ENCODE data around the gene VAPA. TPM values are rescaled to one million over a fixed set of nuclear protein-coding genes. Genes with fewer than 3 reads are reported as not detected.
A peak's percentile ranks its signal among the peaks of the same experiment; 100 is the strongest.

VAPA gene, protein sequence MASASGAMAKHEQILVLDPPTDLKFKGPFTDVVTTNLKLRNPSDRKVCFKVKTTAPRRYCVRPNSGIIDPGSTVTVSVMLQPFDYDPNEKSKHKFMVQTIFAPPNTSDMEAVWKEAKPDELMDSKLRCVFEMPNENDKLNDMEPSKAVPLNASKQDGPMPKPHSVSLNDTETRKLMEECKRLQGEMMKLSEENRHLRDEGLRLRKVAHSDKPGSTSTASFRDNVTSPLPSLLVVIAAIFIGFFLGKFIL
- 100 to 1,000 TPM; 182 to 244 (median 212) TPM for total RNA-seq

- 1% methylated on average over 19 of the region's 87 CpGs for WGBS
- Histone ChIP-seq H3K36me3 (no peaks in the 10 kb centered on the region), H3K27ac (peak within 1 kb of the TSS; percentile 100), H3K9me3 (no peaks in the 10 kb centered on the region), H3K4me3 (peak within 1 kb of the TSS; percentile 61), H3K27me3 (no peaks in the 10 kb centered on the region), H3K4me1 (peaks cover 41% of the 10 kb centered on the region)
- DNase-seq (ENCODE audit: low spot score in 2 of 2): peak; percentile 96
- no peak for TF ChIP-seq EP300 (IDR thresholded peaks at IDR 0.05)
- peak; percentile 84 to 97 for TF ChIP-seq POLR2A (IDR thresholded peaks at IDR 0.05)
- TF ChIP-seq, protein P1, sequence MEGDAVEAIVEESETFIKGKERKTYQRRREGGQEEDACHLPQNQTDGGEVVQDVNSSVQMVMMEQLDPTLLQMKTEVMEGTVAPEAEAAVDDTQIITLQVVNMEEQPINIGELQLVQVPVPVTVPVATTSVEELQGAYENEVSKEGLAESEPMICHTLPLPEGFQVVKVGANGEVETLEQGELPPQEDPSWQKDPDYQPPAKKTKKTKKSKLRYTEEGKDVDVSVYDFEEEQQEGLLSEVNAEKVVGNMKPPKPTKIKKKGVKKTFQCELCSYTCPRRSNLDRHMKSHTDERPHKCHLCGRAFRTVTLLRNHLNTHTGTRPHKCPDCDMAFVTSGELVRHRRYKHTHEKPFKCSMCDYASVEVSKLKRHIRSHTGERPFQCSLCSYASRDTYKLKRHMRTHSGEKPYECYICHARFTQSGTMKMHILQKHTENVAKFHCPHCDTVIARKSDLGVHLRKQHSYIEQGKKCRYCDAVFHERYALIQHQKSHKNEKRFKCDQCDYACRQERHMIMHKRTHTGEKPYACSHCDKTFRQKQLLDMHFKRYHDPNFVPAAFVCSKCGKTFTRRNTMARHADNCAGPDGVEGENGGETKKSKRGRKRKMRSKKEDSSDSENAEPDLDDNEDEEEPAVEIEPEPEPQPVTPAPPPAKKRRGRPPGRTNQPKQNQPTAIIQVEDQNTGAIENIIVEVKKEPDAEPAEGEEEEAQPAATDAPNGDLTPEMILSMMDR (IDR thresholded peaks at IDR 0.05): no peak
- TF ChIP-seq POLR2AphosphoS5 (IDR thresholded peaks at IDR 0.05): peak; percentile 56 to 95 (median 86)
These were observed at the start of gene VAPA for GRCh38 chr18:9913526-9914333. VAPA (plus strand) TSS chr18:9914016; CDS start chr18:9914257, 241 bp downstream.

DNA sequence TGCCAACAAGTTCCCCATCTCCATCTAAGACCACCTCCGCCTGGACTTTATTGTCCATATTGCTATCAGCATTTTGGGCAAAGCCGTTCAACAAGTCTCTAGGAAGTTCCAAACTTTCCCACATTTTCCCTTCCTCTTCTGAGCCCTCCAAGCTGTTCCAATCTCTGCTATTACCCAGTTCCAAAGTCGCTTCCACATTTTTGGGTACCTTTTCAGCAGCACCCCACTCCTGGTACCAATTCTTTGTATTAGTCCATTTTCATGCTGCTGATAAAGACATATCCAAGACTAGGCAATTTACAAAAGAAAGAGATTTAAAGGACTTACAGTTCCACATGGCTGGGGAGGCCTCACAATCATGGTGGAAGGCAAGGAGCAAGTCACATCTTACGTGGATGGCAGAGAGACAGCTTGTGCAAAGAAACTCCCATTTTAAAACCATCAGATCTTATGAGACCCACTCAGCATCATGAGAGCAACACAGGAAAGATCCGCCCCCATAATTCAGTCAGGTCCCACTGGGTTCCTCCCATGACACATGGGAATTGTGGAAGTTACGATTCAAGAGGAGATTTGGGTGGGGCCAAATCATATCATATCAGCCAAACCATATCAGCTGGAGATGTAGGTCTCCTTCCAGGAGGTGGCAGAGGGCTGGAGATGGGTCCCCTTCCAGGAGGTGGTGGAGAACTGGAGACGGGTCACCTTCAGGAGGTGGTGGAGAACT is 47.9 kb upstream of the VAPA start:
- WGBS: 96% methylated on average over 7 of the region's 7 CpGs
- H3K4me3 ChIP-seq: no peak overlapping the region
- no peak overlapping the region for H3K27ac ChIP-seq
- H3K4me1 ChIP-seq: peaks cover 14% of the 10 kb centered on the region
- no peak for TF ChIP-seq POLR2A (IDR thresholded peaks at IDR 0.05)
- no peak for TF ChIP-seq POLR2AphosphoS5 (IDR thresholded peaks at IDR 0.05)
- no peak for TF ChIP-seq EP300 (IDR thresholded peaks at IDR 0.05)
- TF ChIP-seq, protein P1 (IDR thresholded peaks at IDR 0.05): no peak
- no peak for DNase-seq (ENCODE audit: low spot score in 2 of 2)
- no peaks in the 10 kb centered on the region for H3K36me3 ChIP-seq
- no peaks in the 10 kb centered on the region for H3K27me3 ChIP-seq
- H3K9me3 ChIP-seq: no peaks in the 10 kb centered on the region

DNA sequence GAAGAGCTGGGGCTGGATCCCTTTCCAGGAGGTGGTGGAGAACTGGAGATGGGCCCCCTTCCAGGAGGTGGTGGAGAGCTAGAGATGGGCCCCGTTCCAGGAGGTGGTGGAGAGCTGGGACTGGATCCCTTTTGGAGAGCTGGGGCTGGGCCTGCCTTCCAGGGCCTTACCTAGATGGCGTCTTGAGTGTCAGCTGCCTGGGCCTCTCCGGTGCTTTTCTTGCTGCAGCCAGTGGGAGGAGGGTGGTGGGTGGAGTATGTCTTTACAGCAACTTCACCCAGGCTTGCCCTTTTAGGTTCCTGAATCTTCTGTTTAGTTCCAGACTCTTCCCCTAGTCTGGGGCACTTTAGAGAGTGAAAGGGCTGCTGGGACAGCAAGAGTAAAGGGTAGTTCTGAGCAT is 47.2 kb upstream of the VAPA start:
- H3K27me3 ChIP-seq: no peaks in the 10 kb centered on the region
- no peak overlapping the region for H3K27ac ChIP-seq
- no peaks in the 10 kb centered on the region for H3K9me3 ChIP-seq
- H3K4me3 ChIP-seq: no peak overlapping the region
- H3K4me1 ChIP-seq: peaks cover 14% of the 10 kb centered on the region
- H3K36me3 ChIP-seq: no peaks in the 10 kb centered on the region
- WGBS: 94% methylated on average over 3 of the region's 3 CpGs
- TF ChIP-seq POLR2AphosphoS5 (IDR thresholded peaks at IDR 0.05): no peak
- no peak for TF ChIP-seq EP300 (IDR thresholded peaks at IDR 0.05)
- no peak for TF ChIP-seq POLR2A (IDR thresholded peaks at IDR 0.05)
- TF ChIP-seq, protein P1 (IDR thresholded peaks at IDR 0.05): no peak
- no peak for DNase-seq (ENCODE audit: low spot score in 2 of 2)

DNA sequence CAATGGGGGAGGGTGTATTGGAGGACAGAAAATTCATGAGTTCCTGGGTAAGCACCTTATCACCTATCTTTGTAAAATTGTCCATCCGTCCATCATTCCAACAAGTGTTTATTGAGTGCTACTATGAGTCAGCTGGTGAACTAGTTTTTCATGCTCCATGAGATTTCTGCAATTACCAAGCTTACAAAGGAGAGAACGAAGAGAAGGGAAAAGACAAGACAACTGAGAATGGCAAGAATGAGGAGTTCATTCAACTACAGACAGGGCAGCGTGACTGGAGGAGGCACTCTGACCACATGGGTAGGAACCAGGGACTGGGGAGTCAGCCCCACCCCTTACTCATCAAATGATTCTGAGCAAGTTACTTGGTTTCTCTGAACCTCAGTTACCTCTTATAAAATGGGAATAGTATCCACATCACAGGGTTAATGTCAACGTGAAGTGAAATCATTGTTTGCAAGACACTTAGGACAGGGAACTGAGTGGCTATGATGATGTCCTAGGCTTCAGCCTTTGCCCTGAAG is 46.7 kb upstream of the VAPA start:
- Histone ChIP-seq H3K36me3 (no peaks in the 10 kb centered on the region), H3K9me3 (no peaks in the 10 kb centered on the region), H3K4me3 (no peak overlapping the region), H3K27me3 (no peaks in the 10 kb centered on the region), H3K27ac (no peak overlapping the region), H3K4me1 (peaks cover 14% of the 10 kb centered on the region)
- DNase-seq (ENCODE audit: low spot score in 2 of 2): no peak
- TF ChIP-seq POLR2AphosphoS5 (IDR thresholded peaks at IDR 0.05) (no peak), EP300 (IDR thresholded peaks at IDR 0.05) (no peak), POLR2A (IDR thresholded peaks at IDR 0.05) (no peak)
- TF ChIP-seq, protein P1 (IDR thresholded peaks at IDR 0.05): no peak
- WGBS: 79% methylated on average over 4 of the region's 4 CpGs

Data from suprapubic skin (tissue), 4 donors.